ENCODE results near the gene SERINC5.

GRCh38 chr5:80198920-80199319 lies 56.9 kb downstream of the SERINC5 start:
- TF ChIP-seq CTCF (IDR thresholded peaks at IDR 0.05; ENCODE audit: extremely low read depth in 1 of 2, insufficient read depth in 1 of 2, low read depth in 1 of 2, low read length in 2 of 2) (no peak), POLR2A (IDR thresholded peaks at IDR 0.05; ENCODE audit: low read depth, low read length) (no peak), JUN (IDR thresholded peaks at IDR 0.05; ENCODE audit: borderline replicate concordance, insufficient read depth, insufficient read length, low read depth) (no peak), EZH2 (IDR thresholded peaks at IDR 0.05; ENCODE audit: borderline replicate concordance, low read depth, low read length, severe bottlenecking) (no peak), POLR2AphosphoS5 (IDR thresholded peaks at IDR 0.05; ENCODE audit: insufficient read depth, low read depth, low read length) (no peak)
- TF ChIP-seq, protein P1, sequence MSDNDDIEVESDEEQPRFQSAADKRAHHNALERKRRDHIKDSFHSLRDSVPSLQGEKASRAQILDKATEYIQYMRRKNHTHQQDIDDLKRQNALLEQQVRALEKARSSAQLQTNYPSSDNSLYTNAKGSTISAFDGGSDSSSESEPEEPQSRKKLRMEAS (IDR thresholded peaks at IDR 0.05; ENCODE audit: insufficient read depth, insufficient read length) = no peak

Measured in endothelial cell of umbilical vein (primary cell).